ENCODE measurements around the gene TRIM2.

- TF ChIP-seq EZH2 (IDR thresholded peaks at IDR 0.05; ENCODE audit: low read length) (no peak), CTCF (optimal IDR thresholded peaks at IDR 0.05 in 1 of 3, IDR thresholded peaks at IDR 0.05 in 1 of 3, conservative IDR thresholded peaks at IDR 0.05 in 1 of 3; ENCODE audit: extremely low read depth in 1 of 3, insufficient read depth in 2 of 3, low read length in 3 of 3) (no peak)
Measured at GRCh38 chr4:153362184-153362583, 157.9 kb downstream of the TRIM2 start.
